GM04504 (cell line): ENCODE measurements around the gene FAF1.

Experiments
- DNase-seq: peaks from one replicate; pipeline ENCODE4 v3.0.0-alpha.2; 2012; ENCODE audit warnings: low read depth

The FAF1 gene

DNA sequence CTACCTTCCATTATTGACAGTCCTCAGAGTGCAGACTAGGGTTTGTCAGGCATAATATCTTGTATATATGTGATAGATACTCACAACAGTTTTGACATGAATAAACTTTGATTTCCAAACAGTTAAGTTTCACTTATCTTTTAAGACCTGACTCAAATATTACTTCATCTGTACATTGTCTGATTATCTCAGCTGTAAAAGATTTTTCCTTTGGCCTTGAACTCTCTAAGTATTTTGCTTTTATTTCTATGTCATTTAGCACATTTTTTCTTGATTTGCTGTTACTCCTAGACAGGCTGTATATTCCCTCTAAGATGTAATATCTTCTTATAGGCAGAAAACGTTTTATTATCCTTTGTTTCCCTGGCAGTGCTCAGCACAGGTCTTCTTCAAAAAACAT, 471.2 kb downstream of the FAF1 start:
- no peak for DNase-seq

DNA sequence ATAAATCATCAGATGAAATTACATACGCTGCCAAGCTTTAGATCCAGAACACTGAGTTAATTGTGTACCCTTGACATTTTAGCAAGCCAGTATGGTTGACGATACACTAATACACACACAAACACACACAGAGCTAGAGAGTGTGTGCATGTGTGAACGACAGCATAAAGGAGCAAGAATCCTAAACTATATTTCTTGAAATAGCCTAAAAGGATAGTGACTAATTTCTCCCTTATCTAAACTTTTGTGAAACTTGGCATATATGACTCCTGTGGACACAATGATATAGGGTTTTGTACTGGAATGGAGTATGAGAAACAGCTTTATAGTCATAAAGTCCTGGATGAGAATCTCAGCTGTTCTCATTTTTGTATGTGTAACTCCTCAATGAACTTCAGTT, 471.7 kb downstream of the FAF1 start:
- DNase-seq, result no peak

DNA sequence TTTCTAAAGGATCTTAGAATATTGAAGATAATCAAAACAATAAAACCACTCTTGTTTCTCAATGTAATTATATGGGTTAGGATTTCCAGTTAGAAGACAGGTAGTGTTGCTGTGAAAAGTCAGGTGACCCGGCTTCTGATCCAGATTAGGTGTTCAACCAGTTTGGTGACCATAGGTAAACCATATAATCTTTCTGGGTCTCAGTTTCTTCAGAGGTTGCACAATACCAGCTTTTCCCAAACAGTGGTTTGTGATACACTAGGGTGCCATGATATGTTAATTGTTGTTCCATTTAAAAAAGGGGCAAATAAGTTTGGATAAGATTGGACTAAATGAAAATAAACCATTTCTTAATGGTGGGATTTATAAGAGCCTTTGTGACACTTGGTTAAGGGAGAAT, 472.3 kb downstream of the FAF1 start:
- DNase-seq, result no peak

DNA sequence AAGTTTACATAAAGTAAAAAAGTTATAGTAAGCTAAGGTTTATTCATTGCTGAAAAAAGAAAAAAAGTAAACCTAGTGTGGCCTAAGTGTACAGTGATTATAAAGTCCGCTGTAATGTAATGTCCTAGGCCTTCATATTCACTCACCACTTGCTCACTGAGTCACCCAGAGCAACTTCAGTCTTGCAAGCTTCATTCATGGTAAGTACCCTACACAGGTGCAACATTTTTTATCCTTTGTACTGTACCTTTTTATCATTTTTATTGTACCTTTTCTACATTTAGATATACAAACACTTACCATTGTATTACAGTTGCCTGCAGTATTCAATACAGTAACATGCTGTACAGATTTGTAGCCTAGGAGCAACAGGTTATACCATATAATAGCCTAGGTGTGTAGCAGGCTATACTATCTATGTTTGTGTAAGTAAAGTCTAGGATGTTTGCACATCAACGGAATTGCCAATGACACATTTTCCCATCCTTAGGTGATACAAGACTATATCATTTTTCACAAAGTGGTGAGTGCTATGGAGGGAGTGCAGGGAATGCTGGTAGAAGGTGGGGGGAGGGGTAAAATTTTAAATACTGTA, 478.8 kb downstream of the FAF1 start:
- DNase-seq, result no peak

DNA sequence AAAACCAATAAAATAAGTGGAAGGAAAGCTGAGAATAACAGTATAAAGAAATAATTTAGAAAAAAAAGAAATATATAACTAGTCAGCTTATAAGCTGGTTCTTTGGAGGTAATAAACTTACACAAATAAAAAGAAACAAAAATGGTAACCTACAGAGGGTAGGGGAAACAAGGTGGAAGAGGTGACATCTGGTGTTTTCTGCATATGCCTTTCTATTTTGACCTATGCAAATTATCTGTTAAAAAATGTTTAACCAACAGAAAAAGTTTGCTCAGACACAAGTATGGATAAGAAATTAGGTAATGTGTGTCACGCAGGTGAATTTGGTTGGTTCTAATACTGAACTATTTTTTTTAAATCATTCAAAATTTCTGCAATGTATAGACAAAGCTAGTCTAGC, 483.3 kb downstream of the FAF1 start:
- no peak for DNase-seq

DNA sequence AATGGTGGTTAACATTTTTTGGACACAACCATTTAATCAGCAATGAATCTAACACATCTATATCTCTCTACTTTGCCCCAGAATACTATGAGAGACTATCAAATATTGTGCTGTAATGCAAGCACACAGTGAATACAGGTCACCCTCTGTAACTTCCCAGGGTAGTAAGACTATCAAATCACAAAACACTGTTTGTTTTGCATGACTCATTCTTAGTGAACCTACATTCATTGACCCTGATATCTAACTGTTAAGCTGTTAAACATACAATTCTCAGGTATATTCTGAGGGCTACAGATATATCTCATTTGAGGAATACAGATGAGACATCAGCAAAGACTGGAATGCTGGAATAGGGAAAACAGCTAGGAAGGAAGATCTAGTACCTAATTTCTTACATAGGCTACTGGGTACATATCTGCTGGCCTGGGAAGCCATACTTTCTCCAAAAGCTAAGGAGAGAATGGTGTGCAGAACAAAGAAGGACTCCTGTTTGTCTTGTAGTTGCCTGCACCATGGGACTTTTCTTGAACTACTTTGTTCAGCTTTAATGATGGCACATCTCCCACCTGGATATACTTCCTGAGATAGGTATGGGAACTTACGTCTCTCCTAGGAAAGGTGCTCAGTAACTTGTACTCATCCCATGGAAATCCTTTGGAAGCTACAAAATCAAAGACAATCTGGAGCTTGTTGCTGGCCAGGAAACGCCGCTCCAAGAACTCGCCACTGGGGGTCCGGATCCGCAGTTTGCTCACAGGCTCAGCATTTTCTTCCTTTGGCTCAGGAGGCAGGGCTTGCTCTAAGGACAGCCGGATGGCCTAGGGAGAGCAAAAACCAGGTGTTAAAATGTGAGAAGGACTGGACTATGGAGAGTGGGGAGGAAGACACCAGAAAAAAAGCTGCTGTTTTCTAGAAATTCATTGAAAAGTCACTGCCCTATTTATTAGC, 484.9 kb downstream of the FAF1 start:
- no peak for DNase-seq

DNA sequence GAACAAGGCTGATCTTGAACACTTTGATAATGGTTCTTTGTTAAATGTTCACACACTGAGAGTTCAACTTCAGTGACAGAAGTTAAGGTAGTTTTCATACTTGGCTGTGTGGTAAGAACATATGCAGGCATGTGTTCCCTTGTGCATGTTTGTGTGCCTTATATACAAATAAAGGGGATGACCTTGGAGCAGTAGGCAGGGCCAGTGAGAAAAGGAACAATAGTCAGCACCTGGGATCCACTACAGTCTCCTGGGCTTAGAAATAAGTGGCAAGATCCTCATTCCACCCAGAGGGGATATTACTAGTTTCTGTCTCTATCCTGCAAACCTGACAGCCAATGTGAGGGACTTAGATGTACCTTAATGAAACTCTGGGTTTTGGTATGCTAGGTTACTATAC, 486.6 kb downstream of the FAF1 start:
- DNase-seq, result no peak

DNA sequence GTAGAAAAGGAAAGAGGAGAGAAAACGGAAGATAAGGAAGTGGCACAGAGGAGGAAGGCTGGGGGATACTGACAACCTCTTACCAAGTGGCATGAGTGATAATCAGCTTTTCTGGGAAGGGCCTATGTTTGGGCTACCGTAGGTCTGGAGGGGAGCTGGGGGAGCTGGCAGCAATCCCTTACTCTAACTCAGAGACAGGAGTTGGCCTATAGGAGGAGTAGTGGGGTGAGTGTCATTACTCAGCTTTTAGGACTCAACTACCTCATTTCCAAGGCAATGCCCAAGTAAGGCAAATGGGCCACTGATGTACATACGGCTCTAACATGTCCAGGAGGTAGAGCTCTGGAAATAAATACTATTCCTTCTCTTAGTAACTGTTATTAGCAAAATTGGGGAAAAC, 488.1 kb downstream of the FAF1 start:
- DNase-seq, result no peak

DNA sequence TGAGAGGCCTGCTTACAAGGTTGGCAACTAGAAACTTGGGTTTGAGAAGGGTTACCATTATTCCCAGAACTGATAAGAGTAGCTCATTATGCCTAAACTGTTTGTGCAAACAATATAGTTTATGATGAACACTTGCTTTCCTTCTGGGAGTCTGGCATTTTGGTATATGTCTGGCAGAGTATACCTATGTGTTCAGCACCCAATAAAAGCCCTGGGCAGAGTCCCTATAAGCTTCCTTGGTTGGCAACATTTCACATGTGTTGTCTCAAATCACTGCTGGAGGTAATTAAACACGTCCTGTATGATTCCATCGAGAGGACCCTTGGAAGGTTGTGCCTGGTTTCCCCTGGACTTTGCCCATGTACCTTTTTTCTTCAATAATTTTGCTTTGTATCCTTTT, 497.1 kb downstream of the FAF1 start:
- no peak for DNase-seq

DNA sequence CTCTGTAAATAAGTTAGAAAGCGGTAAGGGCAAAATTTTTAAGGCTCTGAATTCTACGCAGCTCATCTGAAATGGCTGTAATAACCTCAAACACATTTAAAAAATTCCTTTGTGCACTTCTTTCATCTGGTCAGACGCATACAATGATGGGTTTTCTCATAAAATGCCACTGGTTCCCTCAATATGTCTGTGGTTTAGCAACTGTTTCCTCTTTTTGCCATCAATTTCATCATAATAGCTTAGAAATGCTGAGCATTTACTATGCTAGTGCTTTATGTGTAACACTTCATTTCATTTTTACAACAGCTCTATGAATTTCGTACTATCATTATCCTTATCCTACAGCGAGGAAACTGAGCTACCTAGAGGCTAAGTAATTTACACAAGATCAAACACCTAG, 501.6 kb downstream of the FAF1 start:
- peak; percentile 3 for DNase-seq

DNA sequence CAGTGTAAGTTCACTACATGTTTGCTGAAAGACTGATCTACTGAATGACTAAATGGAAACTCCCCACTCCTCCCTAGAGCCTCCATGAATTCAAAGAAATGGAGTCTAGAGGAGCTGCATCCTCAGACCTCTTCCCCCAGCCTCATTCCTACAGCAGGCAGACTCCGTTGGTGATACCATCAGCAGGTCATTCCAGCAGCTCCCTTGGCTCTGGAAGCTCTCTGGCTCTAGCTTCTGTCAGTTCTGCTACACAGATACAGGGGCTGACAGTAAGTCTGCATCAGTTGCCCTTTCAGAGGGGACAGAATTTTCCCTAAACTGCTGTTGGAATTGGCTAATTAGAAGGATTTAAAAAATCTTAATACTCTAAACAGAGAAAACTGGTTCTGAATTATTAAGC, 505.2 kb downstream of the FAF1 start:
- DNase-seq, result no peak

DNA sequence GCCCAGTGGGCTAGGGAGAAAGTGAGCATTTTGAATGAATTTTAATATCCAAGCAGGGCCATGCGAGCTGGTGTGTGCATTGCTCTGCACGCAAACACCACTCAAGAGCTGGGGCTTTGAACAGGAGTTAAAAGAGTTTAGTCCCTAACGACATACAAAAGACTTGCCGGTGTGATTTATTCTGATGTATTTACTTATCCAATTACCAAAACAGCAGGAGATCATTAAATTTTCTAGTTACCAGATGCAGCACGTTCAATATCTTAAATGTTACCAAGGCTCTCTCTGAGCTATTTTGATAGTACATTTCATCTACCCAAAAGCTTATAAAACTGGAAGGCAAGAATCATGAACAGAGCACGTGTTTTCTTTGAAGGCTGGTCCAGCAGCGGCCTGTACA, 506.8 kb downstream of the FAF1 start:
- DNase-seq, result no peak

DNA sequence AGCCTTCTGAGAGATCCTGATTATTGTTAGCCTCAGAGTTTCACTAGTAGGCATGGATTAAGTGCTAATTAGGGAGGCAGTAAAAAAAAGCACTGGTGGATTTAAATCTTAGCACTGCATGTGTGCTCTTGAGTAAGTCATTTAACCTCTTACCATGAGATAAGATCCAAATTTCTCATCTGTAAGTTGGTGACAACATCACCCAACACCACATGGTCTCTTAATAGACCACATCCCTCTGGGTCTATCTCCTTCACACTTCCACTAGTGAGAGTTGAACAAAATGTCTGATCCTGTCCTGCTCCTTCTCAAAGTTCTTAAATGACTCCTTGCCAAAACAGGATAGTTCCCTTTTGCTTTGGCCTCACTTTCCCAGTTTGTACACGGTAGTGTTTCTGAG, 507.4 kb downstream of the FAF1 start:
- DNase-seq, result no peak

DNA sequence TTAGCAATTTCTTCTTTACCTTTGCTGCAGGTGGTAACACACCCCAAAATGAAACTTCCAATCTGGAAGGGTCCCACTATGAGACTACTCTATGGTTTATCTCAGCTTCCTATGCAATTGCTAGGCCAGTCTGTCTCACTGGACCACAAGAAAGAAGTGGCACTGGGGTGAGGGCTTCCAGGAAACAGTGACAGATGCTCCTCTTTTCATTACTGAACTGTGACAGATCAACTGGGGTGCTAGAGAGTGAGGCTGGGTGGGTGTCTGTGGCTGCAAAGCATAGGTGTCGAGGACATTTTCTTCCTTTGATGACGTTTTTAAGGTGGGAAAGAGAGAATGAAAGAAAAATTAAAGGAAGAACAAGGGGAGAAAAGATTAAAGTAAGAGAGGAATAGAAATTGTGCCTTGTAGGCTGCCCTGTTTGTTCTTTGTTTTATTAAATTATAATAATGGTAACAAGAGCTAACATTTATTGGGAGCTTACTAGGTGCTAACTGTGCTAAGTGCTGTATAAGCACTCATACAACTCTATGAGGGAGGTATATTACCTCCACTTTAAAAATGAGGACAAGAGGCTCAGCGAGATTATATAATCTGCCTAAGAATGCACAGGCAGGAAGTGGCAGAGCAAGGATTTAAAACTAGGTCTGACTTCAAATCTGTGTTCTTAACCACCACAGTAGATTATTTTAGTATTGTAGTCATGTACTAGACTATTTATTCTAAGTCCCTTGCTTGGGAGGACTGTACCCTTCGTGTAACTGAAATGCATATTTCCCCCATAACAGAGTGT, 509.0 kb downstream of the FAF1 start:
- DNase-seq, result no peak

DNA sequence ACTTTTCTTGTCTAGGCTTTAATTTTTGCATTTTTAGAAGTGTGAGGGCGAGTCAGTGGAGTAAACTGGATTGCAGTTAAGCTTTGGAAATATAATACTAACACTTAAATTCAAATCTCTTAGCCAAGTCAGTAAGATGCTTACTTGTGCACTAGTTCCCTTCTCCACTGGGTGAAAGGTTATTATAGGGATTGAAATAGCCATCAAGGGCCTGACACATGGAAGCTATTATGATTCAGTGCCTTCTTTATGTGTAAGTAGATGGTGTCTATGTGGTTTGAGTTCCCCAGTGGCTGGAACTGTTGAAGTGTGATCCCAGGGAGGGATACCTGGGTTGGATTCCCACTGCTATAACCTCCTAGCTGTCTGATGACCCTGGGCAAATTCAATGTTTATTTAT, 512.1 kb downstream of the FAF1 start:
- peak; percentile 24 for DNase-seq

DNA sequence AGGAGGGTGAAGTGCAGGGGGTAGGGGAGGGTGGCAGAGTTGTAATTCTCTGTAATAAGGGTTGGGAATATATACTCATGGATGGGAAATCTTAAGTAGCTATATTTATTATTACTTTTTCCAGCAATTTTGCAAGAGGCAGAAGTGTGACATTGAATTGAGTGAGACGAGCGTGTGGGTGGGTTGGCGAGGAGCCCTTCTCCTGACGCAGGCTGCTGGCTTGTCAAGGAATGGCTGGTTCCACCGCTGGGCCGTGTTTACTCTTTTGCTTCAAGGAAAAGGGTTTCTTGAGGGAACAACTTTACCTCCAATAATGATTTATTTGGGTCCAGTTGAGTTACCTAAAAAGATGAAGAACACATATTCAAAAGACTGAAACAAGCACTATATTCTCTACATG, 518.9 kb downstream of the FAF1 start:
- no peak for DNase-seq

DNA sequence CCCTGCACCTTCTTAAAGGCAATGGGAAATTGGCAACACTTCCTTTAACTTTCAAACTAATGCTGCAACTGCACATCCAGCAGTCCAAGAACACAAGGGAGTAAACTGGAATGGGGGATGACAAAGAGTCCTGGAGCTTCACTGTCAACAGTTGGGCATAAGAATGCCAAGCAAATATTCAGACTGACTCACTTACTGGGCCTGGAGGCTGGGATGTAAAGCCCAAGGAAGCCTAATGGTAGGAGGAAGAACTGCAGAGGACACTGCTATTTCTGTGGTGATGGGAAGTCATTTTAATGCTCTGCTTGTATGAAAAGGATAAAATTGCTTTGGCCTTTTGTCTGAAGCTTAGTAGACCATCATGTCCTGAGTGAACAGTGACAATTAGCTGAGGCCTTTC, 521.1 kb downstream of the FAF1 start:
- no peak for DNase-seq

DNA sequence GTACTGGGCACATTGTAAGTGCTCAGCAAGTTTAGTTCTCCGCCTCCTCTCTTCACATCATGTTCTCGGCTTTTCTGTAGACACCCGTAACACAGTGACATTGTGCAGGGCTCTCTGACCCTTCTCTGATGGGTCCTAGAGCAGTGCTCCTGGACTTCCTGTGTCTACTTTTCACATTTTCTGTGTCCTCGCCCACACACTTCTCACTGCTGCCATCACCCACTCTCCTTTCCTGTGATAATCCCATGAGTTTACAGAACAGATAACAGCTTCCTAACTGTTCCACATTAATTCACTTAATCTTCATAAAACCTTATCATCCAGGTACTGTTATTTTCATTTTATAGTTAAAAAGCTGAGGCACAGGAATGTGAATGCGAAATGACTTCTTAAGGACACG, 523.6 kb downstream of the FAF1 start:
- DNase-seq, result no peak

DNA sequence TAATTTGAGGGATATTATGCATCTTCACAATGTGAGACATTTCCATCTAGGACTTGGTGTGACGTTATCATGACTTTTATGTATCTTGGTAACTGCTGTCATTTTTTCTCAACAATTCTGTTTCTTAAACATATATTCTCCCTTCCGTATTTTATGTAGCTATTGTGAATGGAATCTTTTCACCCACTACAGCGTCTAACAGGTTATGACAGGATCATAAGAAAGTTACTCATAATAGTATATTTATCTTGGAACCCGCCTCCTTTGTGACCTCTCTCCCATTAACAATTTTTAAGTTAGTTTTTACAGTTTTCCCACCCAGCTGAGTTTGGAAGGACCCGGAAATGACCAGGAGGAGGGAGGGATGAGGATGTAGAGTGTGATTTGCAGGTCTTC, 530.1 kb downstream of the FAF1 start:
- no peak for DNase-seq

DNA sequence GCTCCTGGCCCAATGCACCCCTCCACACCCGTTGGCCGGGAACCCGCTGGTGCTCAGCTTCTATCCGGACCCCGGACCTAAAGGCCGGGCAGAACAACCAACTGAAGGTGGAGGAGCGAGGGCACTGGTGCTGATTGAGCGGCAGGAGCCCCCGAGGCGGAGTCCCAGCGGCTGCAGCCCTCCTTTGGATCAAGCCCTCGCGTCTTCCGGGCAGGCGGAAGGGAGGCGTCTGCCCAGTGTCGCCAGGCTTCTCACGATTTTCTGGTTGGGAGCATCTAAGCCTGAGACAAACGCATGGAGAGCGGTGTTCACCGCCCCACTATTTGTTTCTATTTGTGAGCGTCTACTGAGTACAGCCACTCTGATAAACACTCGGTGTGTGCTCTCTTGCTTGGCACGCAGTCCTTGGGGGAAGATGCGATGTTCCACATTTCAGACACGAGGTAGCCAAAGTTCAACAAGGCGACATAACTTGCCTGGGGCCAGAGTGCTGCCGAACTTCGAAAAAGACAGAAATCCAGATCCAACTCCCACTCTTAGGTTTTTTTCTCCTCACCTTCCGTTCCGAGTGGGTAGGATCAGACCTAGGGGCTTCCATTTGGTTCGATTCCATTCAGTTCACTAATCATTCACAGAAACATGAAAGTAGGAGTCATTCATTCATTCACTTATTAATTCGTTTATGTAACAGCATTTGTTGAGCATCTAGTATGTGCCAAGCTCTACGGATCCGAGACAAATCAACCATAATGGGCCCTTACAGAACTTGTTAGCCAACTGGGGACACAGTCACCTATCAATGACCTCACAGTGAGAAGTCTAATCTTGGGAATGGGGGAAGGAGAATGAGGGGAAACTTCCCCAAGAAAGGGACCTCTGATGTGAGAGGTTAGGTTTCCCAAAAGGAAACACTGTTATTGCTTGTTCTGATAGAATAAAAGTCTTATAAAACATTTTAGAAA, 532.0 kb downstream of the FAF1 start:
- DNase-seq, result no peak

DNA sequence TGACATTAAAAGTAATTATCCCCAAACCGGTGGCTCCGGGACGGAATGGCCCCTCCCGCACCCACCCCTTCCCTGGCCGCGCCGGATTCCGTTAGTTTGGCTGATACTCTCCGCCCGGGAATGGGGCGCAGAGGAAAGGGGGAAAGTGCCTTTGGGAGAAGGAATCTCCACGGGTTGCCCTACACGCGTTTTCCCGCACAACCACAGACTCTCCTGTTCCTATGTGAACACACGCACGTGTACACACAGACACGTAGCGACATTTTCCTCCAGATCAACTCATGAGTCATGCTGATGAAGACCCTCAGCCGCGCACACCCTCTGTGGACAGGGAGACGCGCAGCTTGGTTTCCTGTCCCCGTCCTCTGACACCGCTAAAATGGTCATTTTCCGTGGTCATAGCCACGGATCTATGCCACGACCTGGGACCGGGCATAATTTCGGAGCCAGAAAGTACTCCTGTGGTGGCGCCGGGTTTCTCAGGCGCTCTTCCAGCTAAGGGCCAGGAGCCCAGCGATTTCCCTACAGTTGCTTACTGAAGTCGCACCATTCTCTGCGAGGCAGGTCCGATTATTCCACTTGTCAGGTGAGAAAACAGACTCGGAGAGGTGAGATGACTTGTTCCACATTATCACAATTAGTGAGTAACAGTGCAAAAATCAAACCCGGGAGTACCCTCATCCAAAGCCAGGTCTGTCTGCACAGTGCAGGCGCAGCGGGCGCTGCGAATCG, 532.8 kb downstream of the FAF1 start:
- DNase-seq, result no peak
